WI38 (cell line): ENCODE measurements around the gene APOF.
"Not testable (repeated sequence)": the region's sequence is repeated elsewhere in the genome, so short reads cannot be mapped to it uniquely, and the experiment has no call there.

Experiments used
- H3K4me3 ChIP-seq: 2 replicates; pipeline ENCODE4 v1.5.1; 2011; ENCODE audit warnings: low read depth, mild to moderate bottlenecking, control low read depth, low read length
- CTCF ChIP-seq: IDR thresholded peaks from 2 replicates; pipeline ENCODE4 v1.5.1; 2012; ENCODE audit warnings: low read depth, mild to moderate bottlenecking, control low read depth, low read length

Gene APOF

GRCh38 chr12:56361487-56362129 is 1.0 kb downstream of the APOF start:
- no peak for TF ChIP-seq CTCF
- no peak overlapping the region for H3K4me3 ChIP-seq

GRCh38 chr12:56359851-56360767 is 2.5 kb downstream of the APOF start, which contains the start of gene STAT2:
STAT2 (minus strand) TSS chr12:56360107; CDS start chr12:56356571, 3,536 bp downstream.
- H3K4me3 ChIP-seq, result peak within 1 kb of the TSS; percentile 82
- no peak for TF ChIP-seq CTCF

DNA sequence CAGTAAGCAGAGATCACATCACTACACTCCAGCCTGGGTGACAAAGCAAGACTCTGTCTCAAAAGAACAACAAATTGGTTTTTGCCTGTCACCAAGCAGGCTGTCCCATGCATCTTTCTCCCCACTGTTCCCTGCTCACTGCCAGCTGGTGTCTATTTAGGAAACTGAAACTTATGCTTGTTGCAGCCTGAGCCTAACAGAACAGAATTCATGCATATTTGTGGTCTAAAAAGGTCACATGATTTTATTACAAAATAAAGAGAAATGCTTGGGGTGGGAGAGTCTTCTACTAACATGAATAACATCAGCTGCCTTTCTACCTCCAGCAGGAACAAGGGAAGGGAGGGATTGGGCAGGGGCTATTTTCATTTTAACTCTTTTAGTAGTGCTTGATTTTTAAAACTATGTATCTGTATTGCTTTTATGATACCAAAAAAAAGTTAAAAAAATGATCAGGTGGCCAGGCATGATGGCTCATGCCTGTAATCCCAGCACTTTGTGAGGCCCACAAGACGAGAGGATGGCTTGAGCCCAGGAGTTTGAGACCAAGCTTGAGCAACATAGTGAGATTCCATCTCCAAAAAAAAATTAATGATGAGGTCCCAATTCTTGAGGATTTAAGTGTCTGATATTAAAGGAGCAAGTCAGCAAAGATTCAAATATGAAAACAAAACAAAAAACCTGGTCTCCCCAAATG is 3.7 kb downstream of the APOF start:
- H3K4me3 ChIP-seq, result peak overlapping the region; percentile 82
- no peak for TF ChIP-seq CTCF

GRCh38 chr12:56351325-56351724 is 11.3 kb downstream of the APOF start:
- no peak overlapping the region for H3K4me3 ChIP-seq
- TF ChIP-seq CTCF, result no peak

DNA sequence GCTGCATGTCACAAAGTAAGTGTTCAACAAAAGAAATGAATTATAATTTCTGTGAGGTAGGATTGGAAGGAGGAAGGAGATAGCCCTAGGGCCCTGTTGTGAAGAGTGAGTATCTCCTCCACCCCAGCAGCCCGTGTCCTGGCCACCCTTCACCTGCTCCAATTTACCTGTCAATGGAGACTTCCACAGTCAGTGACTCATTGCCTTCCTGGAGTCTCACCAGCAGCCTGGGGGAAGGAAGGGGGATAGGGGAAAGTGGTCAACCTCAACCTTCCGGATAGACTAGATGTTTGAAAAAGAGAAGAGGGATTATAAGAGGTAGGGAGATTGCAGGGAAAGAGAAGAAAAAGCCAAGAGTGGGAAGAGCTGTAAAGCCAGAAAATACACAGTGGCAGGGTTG is 12.0 kb downstream of the APOF start:
- no peak for TF ChIP-seq CTCF
- no peak overlapping the region for H3K4me3 ChIP-seq

- no peak overlapping the region for H3K4me3 ChIP-seq
- TF ChIP-seq CTCF, result no peak
Observed at GRCh38 chr12:56348776-56349175, 13.9 kb downstream of the APOF start.

DNA sequence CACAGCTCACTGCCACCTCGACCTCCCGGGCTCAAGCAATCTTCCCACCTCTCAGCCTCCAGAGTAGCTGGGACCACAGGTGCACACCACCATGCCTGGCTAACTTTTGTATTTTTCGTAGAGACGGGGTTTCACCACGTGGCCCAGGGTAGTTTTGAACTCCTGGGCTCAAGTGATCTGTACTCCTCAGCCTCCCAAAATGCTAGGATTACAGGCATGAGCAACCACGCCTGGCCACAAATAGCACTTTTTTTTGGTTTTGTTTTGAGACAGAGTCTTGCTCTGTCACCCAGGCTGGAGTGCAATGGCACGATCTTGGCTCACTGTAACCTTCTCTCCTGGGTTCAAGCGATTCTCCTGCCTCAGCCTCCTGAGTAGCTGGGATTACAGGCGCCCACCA is 15.4 kb downstream of the APOF start:
- not testable (repeated sequence) for H3K4me3 ChIP-seq
